ENCODE data around the gene GNGT2.
A peak's percentile ranks its signal among the peaks of the same experiment; 100 is the strongest.

Gene GNGT2

DNA sequence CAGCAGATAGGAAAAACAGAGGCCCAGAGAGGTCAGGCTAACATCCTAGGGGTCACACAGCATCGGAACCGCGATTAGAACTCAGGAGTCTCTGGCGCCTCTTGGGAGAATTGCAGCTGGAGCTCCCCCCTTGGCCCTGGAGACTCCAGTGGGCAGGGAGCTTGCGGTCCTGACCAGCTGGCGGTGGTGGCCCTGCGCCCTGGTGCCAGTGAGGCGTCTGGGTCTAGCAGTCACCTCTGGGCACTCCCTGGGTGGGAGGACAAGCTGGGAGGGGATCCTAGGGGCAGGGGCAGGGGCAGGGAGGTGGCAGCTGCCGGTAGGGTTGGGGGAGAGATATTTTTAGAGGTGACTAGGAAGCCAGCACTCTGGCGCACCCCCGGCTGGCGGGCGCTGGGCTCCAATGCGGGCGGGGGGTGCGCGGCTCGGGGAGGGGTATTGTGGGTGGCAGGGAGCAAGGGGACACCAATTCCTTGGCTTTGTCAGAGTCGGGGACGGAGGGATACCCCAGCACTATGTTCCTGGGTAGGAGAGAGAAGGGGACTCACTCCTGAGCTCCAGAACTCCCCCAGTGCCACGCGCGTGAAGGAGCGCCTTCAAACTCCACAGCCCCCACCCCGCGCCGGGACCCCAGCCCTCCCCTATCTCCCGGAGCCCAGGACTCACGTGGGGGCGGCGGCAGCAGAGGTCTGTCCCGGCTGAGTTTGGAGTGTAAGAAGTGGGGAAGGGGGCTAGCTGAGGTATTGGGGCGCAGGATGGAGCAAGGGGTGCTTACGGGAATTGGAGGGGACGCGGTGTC, 19.6 kb upstream of the GNGT2 start:
- DNase-seq (ENCODE audit: low read depth in 1 of 2, low spot score in 1 of 2): no peak

GRCh38 chr17:49229076-49229804, 18.9 kb upstream of the GNGT2 start:
- no peak for DNase-seq (ENCODE audit: low read depth in 1 of 2, low spot score in 1 of 2)

GRCh38 chr17:49227436-49228261, 17.3 kb upstream of the GNGT2 start:
- DNase-seq (ENCODE audit: low read depth in 1 of 2, low spot score in 1 of 2): peak; percentile 58 to 67

DNA sequence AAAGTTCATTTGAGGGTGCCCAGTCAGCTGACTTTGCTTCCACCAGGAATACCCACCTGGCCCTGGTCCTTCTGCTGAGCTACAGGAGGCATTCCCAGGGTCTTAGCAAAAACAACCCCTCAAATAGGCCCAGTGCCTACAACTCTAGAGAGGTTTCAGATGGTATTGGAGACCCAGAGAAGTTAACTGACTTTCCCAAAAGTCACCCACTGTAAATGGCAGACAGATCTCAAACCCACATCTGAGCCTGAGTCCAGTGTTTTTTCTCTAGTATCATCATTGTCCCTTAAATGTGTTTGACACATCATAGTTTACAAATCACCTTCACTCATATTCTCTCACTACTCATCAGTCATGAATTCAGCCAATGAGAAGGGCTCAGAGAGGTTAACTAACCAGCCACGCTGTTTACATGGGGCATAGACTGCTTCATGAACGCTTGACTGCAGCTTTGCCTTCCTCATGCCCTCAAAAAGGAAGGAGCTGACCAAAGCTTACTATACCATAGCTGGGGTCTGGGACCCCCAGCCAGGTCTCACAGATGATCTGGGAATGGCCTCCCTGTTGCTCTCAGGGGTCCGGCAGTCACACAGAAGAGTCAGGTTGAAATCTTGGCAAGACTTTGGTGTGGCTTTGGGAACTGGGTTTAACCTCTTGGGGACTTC, 16.5 kb upstream of the GNGT2 start:
- DNase-seq (ENCODE audit: low read depth in 1 of 2, low spot score in 1 of 2): no peak

DNA sequence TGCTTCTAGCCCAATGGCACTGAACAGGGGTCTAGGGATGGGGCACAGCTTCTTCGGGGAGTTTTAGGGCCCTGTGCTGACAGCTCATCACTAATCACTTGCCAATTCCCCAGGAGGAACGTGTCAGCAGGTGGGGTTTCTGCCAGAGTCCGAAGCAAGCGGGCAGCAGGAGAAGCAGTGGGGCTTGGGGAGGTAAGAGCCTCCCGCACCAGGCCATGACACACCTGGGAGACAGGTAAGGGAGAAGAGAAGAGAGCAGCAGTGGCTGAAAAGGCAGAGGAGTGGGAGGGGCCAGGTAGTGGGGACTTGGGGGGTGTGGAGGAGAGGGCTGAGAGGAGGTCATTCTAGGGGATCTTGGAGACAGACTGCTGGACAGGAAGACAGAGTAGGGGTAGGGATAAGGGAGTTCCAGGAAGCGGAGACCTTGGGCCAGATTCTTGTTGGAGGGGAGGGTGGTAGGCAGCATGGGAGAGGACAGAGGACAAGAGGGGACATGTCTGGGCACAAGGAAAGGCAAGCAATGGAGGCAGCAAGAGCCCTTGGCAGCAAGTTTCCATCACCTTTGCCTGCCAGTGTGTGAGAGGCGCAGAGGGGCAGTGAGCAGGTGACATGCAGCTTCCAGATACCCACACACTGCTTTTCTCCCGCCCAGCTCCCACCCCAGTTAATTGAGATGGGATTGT, 15.3 kb upstream of the GNGT2 start:
- DNase-seq (ENCODE audit: low read depth in 1 of 2, low spot score in 1 of 2): no peak

GRCh38 chr17:49224997-49225337, 14.6 kb upstream of the GNGT2 start:
- DNase-seq (ENCODE audit: low read depth in 1 of 2, low spot score in 1 of 2): no peak

- no peak for DNase-seq (ENCODE audit: low read depth in 1 of 2, low spot score in 1 of 2)
Measured at GRCh38 chr17:49224198-49224996, 14.0 kb upstream of the GNGT2 start.

DNA sequence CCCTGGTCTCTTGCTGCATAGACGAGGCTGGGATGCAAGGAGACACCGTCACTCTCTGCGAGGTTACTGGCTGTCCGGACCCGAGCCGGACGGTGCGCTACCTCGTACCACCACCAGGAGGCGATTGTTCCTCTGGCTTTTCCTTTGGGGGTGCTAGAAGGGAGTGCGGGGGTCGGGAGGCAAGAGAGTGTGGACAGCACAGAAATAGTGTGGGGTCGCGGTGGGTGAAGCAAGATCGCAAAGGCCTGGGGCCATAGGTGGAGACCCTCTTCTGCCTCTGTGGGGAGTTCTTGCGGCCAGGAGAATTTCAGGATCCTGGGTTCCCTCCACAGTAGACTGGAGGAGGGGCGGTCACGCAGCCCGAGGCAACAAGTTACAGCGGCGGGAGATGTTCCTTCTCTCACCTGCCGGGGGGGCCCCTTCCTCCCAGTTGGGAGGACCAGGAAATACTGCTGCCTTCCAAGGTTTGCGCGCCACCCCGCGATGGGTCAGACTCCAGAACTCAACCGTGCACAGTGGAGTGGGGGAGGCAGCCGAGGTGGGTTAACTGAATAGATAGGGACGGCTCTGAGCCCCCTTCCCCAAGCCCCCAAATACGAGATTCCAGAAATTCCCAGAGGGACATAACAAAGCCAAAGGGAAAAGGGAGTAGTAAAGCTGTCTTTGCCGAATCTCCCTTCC, 13.3 kb upstream of the GNGT2 start:
- DNase-seq (ENCODE audit: low read depth in 1 of 2, low spot score in 1 of 2): peak; percentile 47 to 55

GRCh38 chr17:49223168-49223516, 12.8 kb upstream of the GNGT2 start:
- no peak for DNase-seq (ENCODE audit: low read depth in 1 of 2, low spot score in 1 of 2)

DNA sequence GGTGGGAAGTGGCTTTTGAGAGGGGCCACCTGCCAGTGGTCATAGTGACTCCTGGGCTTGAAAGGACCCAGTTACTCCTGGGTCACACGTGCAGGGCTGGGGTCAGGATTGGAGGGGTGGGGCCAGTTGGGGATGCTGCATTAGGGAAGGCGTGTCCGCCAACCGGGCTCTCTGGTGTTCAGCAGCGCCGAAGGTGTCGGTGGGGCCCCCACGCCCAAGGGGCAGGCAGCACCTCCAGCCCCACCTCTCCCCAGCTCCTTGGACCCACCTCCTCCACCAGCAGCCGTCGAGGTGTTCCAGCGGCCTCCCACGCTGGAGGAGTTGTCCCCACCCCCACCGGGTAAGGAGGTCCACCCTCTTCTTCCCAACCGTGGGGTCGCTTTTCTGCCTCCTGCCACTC, 9.6 kb upstream of the GNGT2 start:
- no peak for DNase-seq (ENCODE audit: low read depth in 1 of 2, low spot score in 1 of 2)

GRCh38 chr17:49218941-49219913, 8.9 kb upstream of the GNGT2 start:
- DNase-seq (ENCODE audit: low read depth in 1 of 2, low spot score in 1 of 2): no peak

- DNase-seq (ENCODE audit: low read depth in 1 of 2, low spot score in 1 of 2): peak in 1 of 2 donors; percentile 43
Measured at GRCh38 chr17:49217651-49218413, 7.5 kb upstream of the GNGT2 start.

GRCh38 chr17:49216953-49217650, 6.7 kb upstream of the GNGT2 start:
- DNase-seq (ENCODE audit: low read depth in 1 of 2, low spot score in 1 of 2): no peak

- no peak for DNase-seq (ENCODE audit: low read depth in 1 of 2, low spot score in 1 of 2)
Measured at GRCh38 chr17:49216482-49216881, 6.1 kb upstream of the GNGT2 start.

- DNase-seq (ENCODE audit: low read depth in 1 of 2, low spot score in 1 of 2): no peak
Measured at GRCh38 chr17:49214676-49215360, 4.4 kb upstream of the GNGT2 start.

DNA sequence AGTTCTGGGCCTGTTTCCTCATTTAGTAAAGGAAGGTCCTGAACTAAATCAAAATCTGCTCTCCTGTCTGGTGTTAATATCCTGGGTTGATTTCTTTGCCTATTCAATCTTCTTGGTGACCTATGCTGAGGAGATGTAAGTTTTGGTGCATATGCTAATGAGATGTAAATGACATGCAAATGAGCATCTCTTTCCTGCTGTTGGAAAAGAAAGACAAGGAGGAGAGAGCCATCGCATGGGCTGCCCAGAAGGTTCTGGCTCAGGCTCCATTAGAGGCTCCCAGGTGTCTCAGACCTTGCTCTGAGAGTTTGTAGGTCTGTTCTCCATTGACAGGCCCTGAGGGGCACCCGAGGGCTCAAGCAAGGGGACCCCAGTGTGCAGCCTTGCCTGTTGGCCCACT, 3.5 kb upstream of the GNGT2 start:
- DNase-seq (ENCODE audit: low read depth in 1 of 2, low spot score in 1 of 2): no peak

Measured in activated CD4-positive, alpha-beta T cell treated with anti-CD3 and anti-CD28 coated beads, Interleukin-2, amount 50 U/mL, for 24 hours (primary cell).